ENCODE data around the gene TRRAP. TPM values are rescaled to one million over a fixed set of nuclear protein-coding genes. Genes with fewer than 3 reads are reported as not detected.

TRRAP gene
- total and polyA plus RNA-seq, 2 of the 4 experiments (the other 2 are of a cell fraction): 12.5 to 18.1 TPM

DNA sequence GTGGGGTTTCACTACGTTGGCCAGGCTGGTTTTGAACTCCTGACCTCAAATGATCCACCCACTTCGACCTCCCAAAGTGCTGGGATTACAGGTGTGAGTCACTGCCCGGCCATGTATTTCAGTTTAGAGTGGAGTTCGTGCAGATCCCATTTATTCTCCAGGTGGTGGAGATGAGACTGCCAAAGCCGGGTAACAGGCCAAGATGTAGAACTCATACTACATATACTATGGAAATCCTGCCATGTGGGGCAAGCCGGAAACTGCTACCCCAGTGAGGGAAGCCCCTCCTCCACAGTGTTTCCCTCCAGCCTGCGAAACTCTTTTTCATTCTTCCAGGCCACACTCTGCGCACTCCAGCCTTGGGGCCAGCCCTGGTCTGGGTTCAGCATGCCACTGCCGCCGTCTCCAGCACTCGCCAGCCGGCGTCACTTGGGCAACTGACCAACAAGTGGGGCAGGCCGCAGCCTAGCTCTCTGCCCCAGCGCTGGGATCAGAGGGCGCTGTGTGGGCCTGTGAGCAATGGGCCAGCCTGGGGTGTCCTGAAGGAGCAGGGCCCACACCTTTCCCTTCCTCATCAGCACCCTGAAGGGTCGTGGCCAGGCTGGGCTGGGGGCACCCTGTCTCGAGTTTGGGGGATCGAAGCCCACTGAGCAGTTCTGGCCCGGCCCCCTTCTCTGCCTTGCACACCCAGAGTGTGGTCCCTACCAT, 122.0 kb downstream of the TRRAP start:
- Histone ChIP-seq H4K20me1 (ENCODE audit: insufficient read depth, low read length) (0 out of 2 replicates have a peak, but pooled peaks cover 2% of the 10 kb centered on the region), H3K27me3 (ENCODE audit: control insufficient read depth, insufficient read depth, low read length) (no peaks in the 10 kb centered on the region), H2BK15ac (ENCODE audit: low read depth, low read length) (no peak overlapping the region), H3K9ac (ENCODE audit: low read depth, low read length) (no peak overlapping the region), H3K56ac (ENCODE audit: extremely low read depth, insufficient read depth, low read length) (no peak overlapping the region), H4K91ac (ENCODE audit: insufficient read depth, low read depth, low read length) (no peak overlapping the region), H3K14ac (replicated peaks; ENCODE audit: low read depth, low read length) (no peak overlapping the region), H3K9me1 (ENCODE audit: insufficient read depth, low read length) (peaks cover 5% of the 10 kb centered on the region; the same call in 1 of the 2 replicates), H3K79me1 (ENCODE audit: low read depth in 1 of 2, low read length in 2 of 2) (peaks cover 2 to 6% of the 10 kb centered on the region in 2 experiments; a peak in 2 of 4 replicates), H4K8ac (ENCODE audit: low read depth in 2 of 2, low read length in 2 of 2) (no peak overlapping the region), H4K5ac (ENCODE audit: low read depth, low read length) (no peak overlapping the region), H3K36me3 (ENCODE audit: control insufficient read depth, insufficient read depth, low read length) (peaks cover 71% of the 10 kb centered on the region), H2AK9ac (replicated peaks; ENCODE audit: low read depth, low read length, poor library complexity) (no peak overlapping the region), H3K4me1 (ENCODE audit: control insufficient read depth, insufficient read depth, low read length) (no peaks in the 10 kb centered on the region), H3K4ac (ENCODE audit: low read depth, low read length) (no peak overlapping the region), H3K23ac (ENCODE audit: low read depth, low read length) (no peak overlapping the region), H3K4me3 (ENCODE audit: insufficient read depth, low read depth, low read length) (no peak overlapping the region), H3K18ac (ENCODE audit: low read depth, low read length) (no peak overlapping the region), H3K27ac (ENCODE audit: insufficient read depth, low read length) (no peak overlapping the region), H2BK5ac (ENCODE audit: low read depth, low read length, poor library complexity, severe bottlenecking) (no peak overlapping the region), H2BK120ac (ENCODE audit: low read depth, low read length) (no peak overlapping the region), H2BK20ac (ENCODE audit: low read depth, low read length) (no peak overlapping the region), H2AFZ (replicated peaks; ENCODE audit: low read length, poor library complexity) (no peak overlapping the region), H3K9me3 (ENCODE audit: control insufficient read depth, insufficient read depth, low read length) (no peaks in the 10 kb centered on the region), H3K4me2 (ENCODE audit: low read depth, low read length) (no peak overlapping the region), H2AK5ac (ENCODE audit: low read depth, low read length) (no peak overlapping the region)
- WGBS, 2 experiments (ENCODE audit: extremely low coverage in 2 of 2, insufficient read length in 1 of 2): 96% methylated on average over 9 of the region's 20 CpGs; no CpG with 5 or more reads in 1 of the 2 experiments
- no peak for TF ChIP-seq RAD21 (IDR thresholded peaks at IDR 0.05; ENCODE audit: low read length)
- no peak for TF ChIP-seq CTCF (conservative IDR thresholded peaks at IDR 0.05; ENCODE audit: low read depth, low read length)
- TF ChIP-seq, protein P1, sequence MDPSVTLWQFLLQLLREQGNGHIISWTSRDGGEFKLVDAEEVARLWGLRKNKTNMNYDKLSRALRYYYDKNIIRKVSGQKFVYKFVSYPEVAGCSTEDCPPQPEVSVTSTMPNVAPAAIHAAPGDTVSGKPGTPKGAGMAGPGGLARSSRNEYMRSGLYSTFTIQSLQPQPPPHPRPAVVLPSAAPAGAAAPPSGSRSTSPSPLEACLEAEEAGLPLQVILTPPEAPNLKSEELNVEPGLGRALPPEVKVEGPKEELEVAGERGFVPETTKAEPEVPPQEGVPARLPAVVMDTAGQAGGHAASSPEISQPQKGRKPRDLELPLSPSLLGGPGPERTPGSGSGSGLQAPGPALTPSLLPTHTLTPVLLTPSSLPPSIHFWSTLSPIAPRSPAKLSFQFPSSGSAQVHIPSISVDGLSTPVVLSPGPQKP (IDR thresholded peaks at IDR 0.05; ENCODE audit: borderline replicate concordance, low read depth, low read length): no peak
- no peak for TF ChIP-seq BHLHE40 (IDR thresholded peaks at IDR 0.05; ENCODE audit: low read depth, low read length)
- no peak for TF ChIP-seq CEBPB (IDR thresholded peaks at IDR 0.05; ENCODE audit: low read depth, low read length)
- DNase-seq (no peak), ATAC-seq (ENCODE audit: low read depth) (no peak)
- intact Hi-C loops (cut with micrococcal nuclease) (no loop called here), dilution Hi-C loops (cut with HindIII; ENCODE audit: low sequenced_read_pairs, unreplicated experiment) (no loop called here), in situ Hi-C loops (cut with MboI; ENCODE audit: low sequenced_read_pairs) (no loop called here)
- CTCF ChIA-PET: no interaction called here
- no TSS peak for BruUV-seq (replicated peaks)
- POLR2A ChIA-PET (ENCODE audit: unreplicated experiment): interaction anchor here (0.6 kb wide), 1 partner anchor 159 kb away, joined by 8 read pairs; no protein-coding TSS in a partner anchor
